HepG2 (cell line): ENCODE results near the gene ACACA. TPM values are rescaled to one million over a fixed set of nuclear protein-coding genes. Genes with fewer than 3 reads are reported as not detected.

Experiments
- ASH2L ChIP-seq: fragments of 300-600, 200-600 bp; sonication (generic); IDR thresholded peaks from 2 replicates; pipeline ENCODE4 v1.7.0; 2017; ENCODE audit warnings: low read depth, mild to moderate bottlenecking, moderate library complexity, mixed read lengths, low read length; ENCODE audit not compliant: insufficient read length
- CEBPG ChIP-seq: IDR thresholded peaks from 2 replicates; pipeline ENCODE4 v1.6.1; 2016
- EP300 ChIP-seq, 3 experiments: sonication (generic) in 1 of 3; formaldehyde crosslinking in 1 of 3; IDR thresholded peaks; 2 replicates each; pipeline versions ENCODE4 v1.5.1 to v1.6.1; 2011 to 2020; ENCODE audit warnings: low read depth in 2 of 3, low read length in 2 of 3, borderline replicate concordance in 1 of 3, improper control_type of control experiment in 1 of 3, mild to moderate bottlenecking in 1 of 3, missing genetic modification reagents in 1 of 3, moderate library complexity in 1 of 3
- FOXO1 ChIP-seq: sonication (generic); formaldehyde crosslinking; IDR thresholded peaks from 2 replicates; pipeline ENCODE4 v1.4.0; 2020; ENCODE audit warnings: missing genetic modification reagents
- HDAC2 ChIP-seq: sonication (generic); formaldehyde crosslinking; IDR thresholded peaks from 2 replicates; pipeline ENCODE4 v1.4.0; 2020; ENCODE audit warnings: missing genetic modification reagents
- HNF4A ChIP-seq: sonication (generic); formaldehyde crosslinking; IDR thresholded peaks from 2 replicates; pipeline ENCODE4 v1.4.0; 2020; ENCODE audit warnings: missing genetic modification reagents
- KAT8 ChIP-seq: IDR thresholded peaks from 2 replicates; pipeline ENCODE4 v1.6.1; 2016; ENCODE audit warnings: missing genetic modification reagents, missing compliant biosample characterization
- NFATC3 ChIP-seq: sonication (generic); formaldehyde crosslinking; IDR thresholded peaks from 2 replicates; pipeline ENCODE4 v1.5.1; 2020; ENCODE audit warnings: mild to moderate bottlenecking, missing genetic modification reagents
- SALL1 ChIP-seq: sonication (generic); formaldehyde crosslinking; IDR thresholded peaks from 2 replicates; pipeline ENCODE4 v1.8.0; 2022; ENCODE audit warnings: mild to moderate bottlenecking, missing genetic modification reagents
- SIN3B ChIP-seq: fragments of 150-350 bp; IDR thresholded peaks from 2 replicates; pipeline ENCODE4 v1.6.1; 2014; ENCODE audit warnings: low read length
- TCF7 ChIP-seq: sonication (generic); IDR thresholded peaks from 2 replicates; pipeline ENCODE4 v1.6.1; 2016; ENCODE audit warnings: antibody characterized with exemption, low read depth
- TSC22D2 ChIP-seq: sonication (generic); formaldehyde crosslinking; IDR thresholded peaks from 2 replicates; pipeline ENCODE4 v1.5.1; 2020; ENCODE audit warnings: missing genetic modification reagents, mild to moderate bottlenecking, borderline replicate concordance
- ZNF75D ChIP-seq: sonication (generic); formaldehyde crosslinking; IDR thresholded peaks from 2 replicates; pipeline ENCODE4 v1.8.1; 2023; ENCODE audit warnings: missing genetic modification reagents, mild to moderate bottlenecking, borderline replicate concordance
- polyA plus RNA-seq, 8 experiments: library from polyadenylated mRNA; depleted of rRNA in 3 of 8; stranded (reverse) in 7 of 8; unstranded in 1 of 8; fragments of >200 nt; fragmentation: Illumina TruSeq in 4 of 8; extraction: Trizol in 4 of 8; gene quantifications; 2 replicates each; pipeline versions ENCODE4 v1.2.1 to v1.2.3, GENCODE V29; 2011 to 2016; ENCODE audit warnings: low read depth in 4 of 8, missing spikeins in 1 of 8, mixed read lengths in 1 of 8; ENCODE audit not compliant: insufficient read depth in 1 of 8
- total RNA-seq, 5 experiments: library from RNA; depleted of rRNA; stranded (reverse); fragments of >200 nt; fragmentation: Illumina TruSeq; extraction: Trizol; gene quantifications; 2 replicates each; pipeline ENCODE4 v1.2.3, GENCODE V29; 2016; ENCODE audit warnings: low read depth in 1 of 5
- TF ChIP-seq, protein P1 (sequence below): IDR thresholded peaks from 2 replicates; pipeline ENCODE4 v1.4.0; 2020; ENCODE audit warnings: mild to moderate bottlenecking, missing genetic modification reagents
- TF ChIP-seq, protein P2 (sequence below): fragments of 450-650 bp; IDR thresholded peaks from 2 replicates; pipeline ENCODE4 v1.6.1; 2017
- TF ChIP-seq, protein P3 (sequence below): IDR thresholded peaks from 2 replicates; pipeline ENCODE4 v1.6.1; 2016; ENCODE audit warnings: low read depth
- TF ChIP-seq, protein P4 (sequence below): sonication (generic); formaldehyde crosslinking; IDR thresholded peaks from 2 replicates; pipeline ENCODE4 v1.5.0; 2020; ENCODE audit warnings: mild to moderate bottlenecking, missing genetic modification reagents
- TF ChIP-seq, protein P5 (sequence below): sonication (generic); formaldehyde crosslinking; IDR thresholded peaks from 2 replicates; pipeline ENCODE4 v1.4.0; 2020; ENCODE audit warnings: missing genetic modification reagents, borderline replicate concordance
- TF ChIP-seq, protein P6 (sequence below): sonication (generic); formaldehyde crosslinking; IDR thresholded peaks from 2 replicates; pipeline ENCODE4 v1.4.0; 2020; ENCODE audit warnings: missing genetic modification reagents

Gene ACACA
- total and polyA plus RNA-seq, 2 of the 13 experiments (the other 11 are each of a cell fraction or from before 2014, with no cell fraction given), result 39.2 to 47.2 TPM

DNA sequence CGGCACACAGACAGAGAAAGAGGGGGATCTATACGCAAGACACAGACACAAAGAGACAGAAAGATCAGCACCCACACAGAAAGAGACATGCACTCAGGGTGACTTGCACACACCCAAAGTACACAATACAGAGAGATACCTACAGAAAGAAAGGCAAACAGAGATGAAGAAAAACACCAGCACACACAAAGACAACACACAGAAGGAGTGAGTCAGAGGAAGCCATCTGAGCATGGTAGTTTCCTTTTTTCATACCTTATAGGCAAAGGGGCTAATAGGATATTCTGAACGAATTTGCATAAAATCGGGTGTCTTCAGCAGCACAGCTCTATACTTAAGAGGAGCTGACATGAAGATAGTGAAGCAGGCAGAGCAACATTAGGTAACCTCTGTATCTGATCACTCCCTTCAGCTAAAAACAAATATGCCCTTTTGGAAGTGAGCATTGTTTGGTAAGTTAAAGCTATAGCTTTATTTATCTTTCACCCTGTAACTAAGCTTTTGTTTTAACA lies 259.3 kb downstream of the ACACA start (continued):
- TF ChIP-seq, protein P1, sequence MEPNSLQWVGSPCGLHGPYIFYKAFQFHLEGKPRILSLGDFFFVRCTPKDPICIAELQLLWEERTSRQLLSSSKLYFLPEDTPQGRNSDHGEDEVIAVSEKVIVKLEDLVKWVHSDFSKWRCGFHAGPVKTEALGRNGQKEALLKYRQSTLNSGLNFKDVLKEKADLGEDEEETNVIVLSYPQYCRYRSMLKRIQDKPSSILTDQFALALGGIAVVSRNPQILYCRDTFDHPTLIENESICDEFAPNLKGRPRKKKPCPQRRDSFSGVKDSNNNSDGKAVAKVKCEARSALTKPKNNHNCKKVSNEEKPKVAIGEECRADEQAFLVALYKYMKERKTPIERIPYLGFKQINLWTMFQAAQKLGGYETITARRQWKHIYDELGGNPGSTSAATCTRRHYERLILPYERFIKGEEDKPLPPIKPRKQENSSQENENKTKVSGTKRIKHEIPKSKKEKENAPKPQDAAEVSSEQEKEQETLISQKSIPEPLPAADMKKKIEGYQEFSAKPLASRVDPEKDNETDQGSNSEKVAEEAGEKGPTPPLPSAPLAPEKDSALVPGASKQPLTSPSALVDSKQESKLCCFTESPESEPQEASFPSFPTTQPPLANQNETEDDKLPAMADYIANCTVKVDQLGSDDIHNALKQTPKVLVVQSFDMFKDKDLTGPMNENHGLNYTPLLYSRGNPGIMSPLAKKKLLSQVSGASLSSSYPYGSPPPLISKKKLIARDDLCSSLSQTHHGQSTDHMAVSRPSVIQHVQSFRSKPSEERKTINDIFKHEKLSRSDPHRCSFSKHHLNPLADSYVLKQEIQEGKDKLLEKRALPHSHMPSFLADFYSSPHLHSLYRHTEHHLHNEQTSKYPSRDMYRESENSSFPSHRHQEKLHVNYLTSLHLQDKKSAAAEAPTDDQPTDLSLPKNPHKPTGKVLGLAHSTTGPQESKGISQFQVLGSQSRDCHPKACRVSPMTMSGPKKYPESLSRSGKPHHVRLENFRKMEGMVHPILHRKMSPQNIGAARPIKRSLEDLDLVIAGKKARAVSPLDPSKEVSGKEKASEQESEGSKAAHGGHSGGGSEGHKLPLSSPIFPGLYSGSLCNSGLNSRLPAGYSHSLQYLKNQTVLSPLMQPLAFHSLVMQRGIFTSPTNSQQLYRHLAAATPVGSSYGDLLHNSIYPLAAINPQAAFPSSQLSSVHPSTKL (CRISPR knock-in tag), result peak; percentile 72
- peak; percentile 32; the same call in 1 of the 2 replicates for TF ChIP-seq HDAC2 (CRISPR knock-in tag)
- TF ChIP-seq SALL1 (CRISPR knock-in tag), result peak; percentile 17; the same call in 1 of the 2 replicates
- TF ChIP-seq HNF4A (CRISPR knock-in tag), result peak; percentile 66
- no peak for TF ChIP-seq SIN3B
- TF ChIP-seq, protein P2, sequence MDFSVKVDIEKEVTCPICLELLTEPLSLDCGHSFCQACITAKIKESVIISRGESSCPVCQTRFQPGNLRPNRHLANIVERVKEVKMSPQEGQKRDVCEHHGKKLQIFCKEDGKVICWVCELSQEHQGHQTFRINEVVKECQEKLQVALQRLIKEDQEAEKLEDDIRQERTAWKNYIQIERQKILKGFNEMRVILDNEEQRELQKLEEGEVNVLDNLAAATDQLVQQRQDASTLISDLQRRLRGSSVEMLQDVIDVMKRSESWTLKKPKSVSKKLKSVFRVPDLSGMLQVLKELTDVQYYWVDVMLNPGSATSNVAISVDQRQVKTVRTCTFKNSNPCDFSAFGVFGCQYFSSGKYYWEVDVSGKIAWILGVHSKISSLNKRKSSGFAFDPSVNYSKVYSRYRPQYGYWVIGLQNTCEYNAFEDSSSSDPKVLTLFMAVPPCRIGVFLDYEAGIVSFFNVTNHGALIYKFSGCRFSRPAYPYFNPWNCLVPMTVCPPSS, result no peak
- TF ChIP-seq TSC22D2, result no peak
- peak; percentile 88 for TF ChIP-seq ASH2L
- TF ChIP-seq, protein P3, sequence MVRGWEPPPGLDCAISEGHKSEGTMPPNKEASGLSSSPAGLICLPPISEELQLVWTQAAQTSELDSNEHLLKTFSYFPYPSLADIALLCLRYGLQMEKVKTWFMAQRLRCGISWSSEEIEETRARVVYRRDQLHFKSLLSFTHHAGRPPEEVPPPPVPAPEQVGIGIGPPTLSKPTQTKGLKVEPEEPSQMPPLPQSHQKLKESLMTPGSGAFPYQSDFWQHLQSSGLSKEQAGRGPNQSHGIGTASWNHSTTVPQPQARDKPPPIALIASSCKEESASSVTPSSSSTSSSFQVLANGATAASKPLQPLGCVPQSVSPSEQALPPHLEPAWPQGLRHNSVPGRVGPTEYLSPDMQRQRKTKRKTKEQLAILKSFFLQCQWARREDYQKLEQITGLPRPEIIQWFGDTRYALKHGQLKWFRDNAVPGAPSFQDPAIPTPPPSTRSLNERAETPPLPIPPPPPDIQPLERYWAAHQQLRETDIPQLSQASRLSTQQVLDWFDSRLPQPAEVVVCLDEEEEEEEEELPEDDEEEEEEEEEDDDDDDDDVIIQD (CRISPR knock-in tag), result peak; percentile 40; the same call in 1 of the 2 replicates
- no peak for TF ChIP-seq NFATC3 (CRISPR knock-in tag)
- peak in 1 of 2 experiments; percentile 57; a peak in 2 of 4 replicates for TF ChIP-seq EP300 (IDR thresholded peaks at IDR 0.05; ENCODE audit: low read depth in 2 of 2, low read length in 2 of 2)
- TF ChIP-seq EP300 (CRISPR knock-in tag; IDR thresholded peaks at IDR 0.05; ENCODE audit: borderline replicate concordance), result no peak; the same call in 1 of the 2 replicates
- TF ChIP-seq TCF7, result 0 out of 2 replicates have a peak, but pooled peaks have one; percentile 36
- peak; percentile 36; the same call in 1 of the 2 replicates for TF ChIP-seq CEBPG (CRISPR knock-in tag)
- TF ChIP-seq KAT8 (CRISPR knock-in tag), result no peak
- peak; percentile 79 for TF ChIP-seq FOXO1
- TF ChIP-seq, protein P4, sequence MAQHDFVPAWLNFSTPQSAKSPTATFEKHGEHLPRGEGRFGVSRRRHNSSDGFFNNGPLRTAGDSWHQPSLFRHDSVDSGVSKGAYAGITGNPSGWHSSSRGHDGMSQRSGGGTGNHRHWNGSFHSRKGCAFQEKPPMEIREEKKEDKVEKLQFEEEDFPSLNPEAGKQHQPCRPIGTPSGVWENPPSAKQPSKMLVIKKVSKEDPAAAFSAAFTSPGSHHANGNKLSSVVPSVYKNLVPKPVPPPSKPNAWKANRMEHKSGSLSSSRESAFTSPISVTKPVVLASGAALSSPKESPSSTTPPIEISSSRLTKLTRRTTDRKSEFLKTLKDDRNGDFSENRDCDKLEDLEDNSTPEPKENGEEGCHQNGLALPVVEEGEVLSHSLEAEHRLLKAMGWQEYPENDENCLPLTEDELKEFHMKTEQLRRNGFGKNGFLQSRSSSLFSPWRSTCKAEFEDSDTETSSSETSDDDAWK (CRISPR knock-in tag), result no peak
- TF ChIP-seq, protein P5, sequence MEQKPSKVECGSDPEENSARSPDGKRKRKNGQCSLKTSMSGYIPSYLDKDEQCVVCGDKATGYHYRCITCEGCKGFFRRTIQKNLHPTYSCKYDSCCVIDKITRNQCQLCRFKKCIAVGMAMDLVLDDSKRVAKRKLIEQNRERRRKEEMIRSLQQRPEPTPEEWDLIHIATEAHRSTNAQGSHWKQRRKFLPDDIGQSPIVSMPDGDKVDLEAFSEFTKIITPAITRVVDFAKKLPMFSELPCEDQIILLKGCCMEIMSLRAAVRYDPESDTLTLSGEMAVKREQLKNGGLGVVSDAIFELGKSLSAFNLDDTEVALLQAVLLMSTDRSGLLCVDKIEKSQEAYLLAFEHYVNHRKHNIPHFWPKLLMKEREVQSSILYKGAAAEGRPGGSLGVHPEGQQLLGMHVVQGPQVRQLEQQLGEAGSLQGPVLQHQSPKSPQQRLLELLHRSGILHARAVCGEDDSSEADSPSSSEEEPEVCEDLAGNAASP, result 0 out of 2 replicates have a peak, but pooled peaks have one; percentile 26
- TF ChIP-seq ZNF75D, result no peak
- TF ChIP-seq, protein P6, sequence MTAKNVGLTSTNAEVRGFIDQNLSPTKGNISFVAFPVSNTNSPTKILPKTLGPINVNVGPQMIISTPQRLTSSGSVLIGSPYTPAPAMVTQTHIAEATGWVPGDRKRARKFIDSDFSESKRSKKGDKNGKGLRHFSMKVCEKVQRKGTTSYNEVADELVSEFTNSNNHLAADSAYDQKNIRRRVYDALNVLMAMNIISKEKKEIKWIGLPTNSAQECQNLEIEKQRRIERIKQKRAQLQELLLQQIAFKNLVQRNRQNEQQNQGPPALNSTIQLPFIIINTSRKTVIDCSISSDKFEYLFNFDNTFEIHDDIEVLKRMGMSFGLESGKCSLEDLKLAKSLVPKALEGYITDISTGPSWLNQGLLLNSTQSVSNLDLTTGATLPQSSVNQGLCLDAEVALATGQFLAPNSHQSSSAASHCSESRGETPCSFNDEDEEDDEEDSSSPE, result 0 out of 2 replicates have a peak, but pooled peaks have one; percentile 29
